ENCODE results near the gene SCARF2.

GRCh38 chr22:20451920-20452319 lies 14.3 kb upstream of the SCARF2 start:
- no peak for TF ChIP-seq CTCF (IDR thresholded peaks at IDR 0.05)
- no peak for TF ChIP-seq POLR2A (IDR thresholded peaks at IDR 0.05)
